GM12891 (cell line): Measurements from ENCODE around the gene GLIPR2.

Experiments used
- POLR2A ChIP-seq: IDR thresholded peaks from 2 replicates; pipeline ENCODE4 v1.6.1; 2011; ENCODE audit warnings: low read depth, low read length, control low read depth
- POLR2AphosphoS5 ChIP-seq: IDR thresholded peaks from 2 replicates; pipeline ENCODE4 v1.6.1; 2011; ENCODE audit warnings: low read depth, low read length, control low read depth
- SPI1 ChIP-seq: IDR thresholded peaks from 2 replicates; pipeline ENCODE4 v1.6.1; 2011; ENCODE audit warnings: low read depth, low read length, control low read depth

DNA sequence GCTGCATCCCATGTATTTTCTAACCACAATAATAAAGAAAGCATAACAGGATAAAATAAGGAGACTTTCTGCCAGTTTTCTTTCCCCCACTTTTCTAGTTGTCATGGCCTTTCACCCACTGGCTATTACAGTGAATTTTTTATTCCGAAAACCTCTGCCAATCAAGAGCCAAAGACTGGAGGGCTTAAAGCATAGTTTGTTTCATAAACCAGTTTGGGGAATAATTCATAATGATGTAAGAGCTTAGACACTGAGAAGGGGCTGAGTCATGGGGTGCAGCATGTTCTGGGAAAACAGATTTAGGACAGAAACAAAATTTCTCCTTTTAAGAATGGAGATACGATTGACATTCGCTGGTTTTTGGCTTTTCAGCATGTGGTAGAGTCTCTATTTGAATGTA, 4.4 kb upstream of the GLIPR2 start:
- no peak for TF ChIP-seq SPI1
- TF ChIP-seq POLR2AphosphoS5, result no peak
- TF ChIP-seq POLR2A, result no peak
